T-helper 2 cell (primary cell): ENCODE data around the gene FBXW10.
A peak's percentile ranks its signal among the peaks of the same experiment; 100 is the strongest.
"Not testable (repeated sequence)": the region's sequence is repeated elsewhere in the genome, so short reads cannot be mapped to it uniquely, and the experiment has no call there.

Experiments used
- DNase-seq, 5 experiments: peaks; one replicate each; pipeline versions ENCODE4 v3.0.0 to v3.0.0-alpha.2; 2012 to 2022

Gene FBXW10

DNA sequence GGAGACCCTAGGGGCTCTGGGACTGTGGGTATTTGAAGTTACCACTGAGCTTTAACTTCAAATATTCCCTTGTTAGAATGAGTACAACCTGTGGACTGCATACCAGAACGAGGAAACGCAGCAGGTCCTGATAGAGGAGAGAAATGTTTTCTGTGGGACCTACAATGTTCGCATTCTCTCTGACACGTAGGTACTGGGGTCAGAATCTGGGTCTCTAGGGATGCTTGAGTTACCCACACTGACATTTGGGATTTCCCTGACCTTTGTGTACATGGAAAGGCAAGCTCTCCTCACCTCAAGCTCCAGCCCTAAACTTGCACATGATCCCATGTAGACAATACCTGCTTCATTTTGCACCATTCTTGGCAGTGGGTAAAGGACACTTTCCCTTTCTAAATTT, 12.1 kb downstream of the FBXW10 start:
- not testable (repeated sequence) for DNase-seq

DNA sequence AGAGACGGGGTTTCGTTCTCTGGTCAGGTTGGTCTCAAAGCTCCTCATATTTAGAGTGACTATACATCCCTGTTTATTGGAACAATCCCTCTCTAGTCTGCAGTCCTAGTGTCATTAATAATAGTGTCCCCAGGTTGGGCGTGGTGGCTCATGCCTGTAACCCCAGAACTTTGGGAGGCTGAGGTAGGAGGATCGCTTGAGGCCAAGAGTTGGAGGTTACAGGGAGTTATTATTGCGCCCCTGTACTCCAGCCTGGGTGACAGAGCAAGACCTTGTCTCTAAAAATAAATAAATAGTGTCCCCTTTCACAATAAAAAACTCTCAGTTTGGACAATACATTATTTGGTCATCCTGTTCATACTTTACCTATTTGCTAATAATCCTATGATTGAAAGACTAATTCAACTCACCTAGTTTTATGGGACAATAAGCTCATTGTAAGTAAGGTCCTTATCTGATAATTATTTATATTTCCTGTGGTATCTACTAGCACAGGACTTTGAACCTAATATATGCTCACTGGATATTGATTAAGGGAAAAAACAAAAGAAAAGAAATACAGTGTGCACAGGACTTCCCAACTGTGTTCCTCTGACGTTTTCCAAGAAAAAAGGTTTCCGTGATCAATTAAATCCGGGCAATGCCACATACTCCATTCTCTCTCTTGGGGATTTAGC, 13.7 kb downstream of the FBXW10 start:
- DNase-seq = not testable (repeated sequence)

DNA sequence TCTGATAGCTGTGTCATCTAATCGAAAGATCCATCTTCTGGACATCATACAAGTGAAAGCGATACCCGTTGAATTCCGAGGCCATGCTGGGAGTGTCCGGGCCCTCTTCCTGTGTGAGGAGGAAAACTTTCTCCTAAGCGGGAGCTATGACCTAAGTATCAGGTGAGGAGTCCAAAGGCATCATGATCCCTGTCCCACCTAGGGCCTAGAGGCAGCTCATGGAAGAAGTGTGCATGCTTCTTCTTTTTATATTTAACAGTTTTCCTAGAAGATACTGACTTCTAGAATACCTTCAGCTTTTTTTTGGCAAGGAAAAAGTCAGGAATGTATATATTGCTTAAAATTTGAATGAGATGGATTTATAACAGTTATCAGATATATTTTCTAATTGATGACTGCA, 14.5 kb downstream of the FBXW10 start:
- not testable (repeated sequence) for DNase-seq

DNA sequence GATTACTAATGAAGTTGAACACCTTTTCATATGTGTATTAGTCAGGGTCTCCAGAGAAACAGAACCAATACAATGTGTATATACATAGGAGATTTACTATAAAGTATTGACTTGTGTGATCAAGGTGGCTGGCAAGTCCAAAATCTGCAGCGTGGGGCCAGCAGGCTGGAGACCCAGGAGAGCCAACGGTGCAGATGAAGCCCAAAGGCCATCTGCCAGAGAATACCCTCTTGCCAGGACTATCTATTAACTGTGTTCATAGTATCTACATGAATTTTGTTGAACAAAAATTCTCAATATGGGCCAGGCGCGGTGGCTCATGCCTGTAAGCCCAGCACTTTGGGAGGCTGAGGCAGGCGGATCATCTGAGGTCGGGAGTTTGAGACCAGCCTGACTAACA, 16.4 kb downstream of the FBXW10 start:
- not testable (repeated sequence) for DNase-seq

DNA sequence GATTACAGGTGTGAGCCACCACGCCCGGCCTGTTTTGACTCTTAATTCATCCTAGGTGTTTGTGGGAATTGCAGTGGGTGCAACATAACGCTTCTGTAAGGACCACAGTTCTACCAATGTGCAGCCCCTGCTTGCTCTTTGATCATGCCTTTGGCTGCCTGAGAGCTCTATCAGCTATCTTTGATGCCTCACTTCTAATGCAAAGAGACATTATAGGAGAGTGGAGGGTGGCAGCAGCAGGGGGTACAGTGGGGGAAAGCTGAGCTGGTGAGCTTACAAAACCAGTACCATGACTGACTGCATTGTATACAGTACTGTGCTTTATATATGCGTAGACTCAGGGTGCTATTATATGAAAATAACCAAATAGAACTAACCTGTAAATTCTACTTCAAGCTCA, 26.7 kb downstream of the FBXW10 start:
- not testable (repeated sequence) for DNase-seq

DNA sequence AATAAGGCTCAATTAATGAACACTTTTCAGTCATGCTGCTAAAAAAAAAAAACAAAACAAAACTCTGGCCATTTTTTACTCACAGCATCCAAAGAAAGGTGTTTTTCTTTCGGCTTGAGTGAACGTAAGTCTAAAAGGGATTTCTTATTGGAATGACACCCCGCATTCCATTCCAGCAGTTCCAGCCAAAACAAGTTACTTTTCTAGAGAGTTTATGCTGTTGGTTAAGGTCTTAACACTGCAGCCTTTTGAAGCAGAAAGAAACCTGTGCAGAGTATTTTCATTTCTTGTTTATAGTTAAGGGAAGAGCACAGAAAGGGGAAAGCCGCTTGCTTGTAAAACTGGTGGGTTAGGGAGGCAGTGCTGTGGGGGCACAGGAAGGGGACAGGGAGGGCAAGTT, 27.2 kb downstream of the FBXW10 start:
- not testable (repeated sequence) for DNase-seq

DNA sequence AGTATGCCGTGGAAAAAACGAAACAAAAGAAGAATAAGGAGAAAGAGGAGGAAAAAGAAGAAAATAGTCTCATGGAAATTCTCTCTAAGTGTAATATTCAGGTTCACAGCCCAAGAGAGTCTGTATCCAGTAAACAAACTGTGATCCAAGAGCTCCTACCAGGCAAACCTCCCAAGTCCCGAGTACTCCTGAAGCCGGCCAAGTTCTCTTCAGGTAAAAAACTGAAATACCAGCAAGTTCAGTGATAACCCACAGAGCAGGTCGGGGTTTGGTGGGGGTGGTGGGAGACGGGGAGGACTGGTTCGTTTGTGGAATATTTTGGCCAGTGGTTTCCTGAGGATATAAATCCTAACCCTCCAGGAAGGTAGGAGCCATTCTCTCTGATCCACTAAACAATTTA, 28.6 kb downstream of the FBXW10 start:
- no peak for DNase-seq

DNA sequence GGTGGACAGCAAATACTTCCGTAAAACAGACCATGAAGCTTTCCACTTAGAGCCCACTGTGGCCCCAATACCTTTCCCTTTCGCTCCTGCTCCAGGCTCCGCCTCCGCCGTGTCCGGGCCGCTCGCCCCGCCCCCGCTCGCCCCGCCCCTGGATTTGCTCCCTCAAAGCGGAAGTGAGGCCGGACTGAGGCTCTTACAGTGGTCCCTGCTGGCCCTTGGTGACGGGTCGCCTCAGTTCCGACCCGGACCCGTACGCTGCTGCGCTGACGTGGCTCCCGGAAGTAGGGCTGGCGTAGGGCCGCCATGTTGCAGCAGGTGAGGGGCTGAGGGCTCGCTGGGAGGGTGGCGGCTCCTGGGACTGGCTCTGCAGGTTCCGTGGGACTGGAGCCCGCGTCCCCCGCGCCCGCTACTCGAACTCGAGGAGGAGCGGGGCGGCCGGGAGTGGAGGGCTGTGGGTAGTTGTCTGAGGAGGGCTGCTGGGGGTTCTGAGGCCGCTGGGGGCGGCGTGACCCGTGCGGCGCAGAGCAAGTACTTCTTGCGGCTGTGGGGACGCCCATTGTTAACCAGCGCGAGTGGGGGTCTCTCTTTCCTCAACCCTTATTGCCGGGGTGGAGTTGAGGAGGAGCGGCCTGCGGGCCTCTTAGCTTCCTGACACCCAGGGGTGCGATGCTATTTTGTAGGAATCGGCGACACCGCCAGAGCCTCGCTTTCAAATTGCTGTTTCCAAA, 37.3 kb downstream of the FBXW10 start, which contains the start of gene TVP23B:
Gene TVP23B (plus strand): TSS at position 193 of the 728 bp plus-strand sequence. CDS start 111 bp downstream, at position 304.
- peak; percentile 86 to 98 (median 93) for DNase-seq

DNA sequence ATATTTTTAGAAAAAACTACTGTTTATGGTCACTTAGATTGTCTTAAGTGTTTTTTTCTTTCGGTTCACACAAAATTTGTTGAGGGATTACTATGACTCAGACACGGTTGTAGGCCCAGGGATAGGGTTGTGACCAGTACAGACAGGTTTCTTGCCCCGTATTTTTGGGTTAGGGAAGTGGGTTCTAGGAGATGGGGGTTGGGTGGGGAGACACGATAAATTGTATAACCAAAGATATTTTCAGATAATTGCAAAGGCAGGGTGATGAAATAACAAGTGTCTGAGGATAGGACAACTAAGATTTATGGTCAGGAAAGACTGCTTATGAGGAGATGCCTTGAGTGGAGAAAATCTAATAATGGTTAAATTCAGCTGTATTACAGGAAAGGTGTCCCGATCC, 38.0 kb downstream of the FBXW10 start:
- peak in 1 of 5 experiments; percentile 34 for DNase-seq

DNA sequence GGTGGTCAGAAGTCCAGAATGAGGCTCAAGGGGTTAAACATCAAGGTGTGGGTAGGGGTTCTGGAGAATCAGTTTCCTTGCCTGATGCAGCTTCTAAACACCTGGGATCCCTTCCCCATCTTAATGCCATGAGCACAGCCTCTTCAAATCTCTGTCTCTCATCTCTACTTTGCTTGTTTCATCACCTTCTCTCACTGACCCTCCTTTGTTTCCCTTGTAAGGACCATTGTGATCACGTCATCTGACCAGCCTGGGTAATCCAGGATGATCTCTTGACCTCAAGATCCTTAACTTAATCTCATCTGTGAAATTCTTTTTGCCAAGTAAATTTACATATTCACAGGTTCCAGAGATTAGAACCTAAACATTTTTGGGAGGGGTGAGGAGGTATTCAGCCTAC, 42.1 kb downstream of the FBXW10 start:
- DNase-seq = not testable (repeated sequence)

DNA sequence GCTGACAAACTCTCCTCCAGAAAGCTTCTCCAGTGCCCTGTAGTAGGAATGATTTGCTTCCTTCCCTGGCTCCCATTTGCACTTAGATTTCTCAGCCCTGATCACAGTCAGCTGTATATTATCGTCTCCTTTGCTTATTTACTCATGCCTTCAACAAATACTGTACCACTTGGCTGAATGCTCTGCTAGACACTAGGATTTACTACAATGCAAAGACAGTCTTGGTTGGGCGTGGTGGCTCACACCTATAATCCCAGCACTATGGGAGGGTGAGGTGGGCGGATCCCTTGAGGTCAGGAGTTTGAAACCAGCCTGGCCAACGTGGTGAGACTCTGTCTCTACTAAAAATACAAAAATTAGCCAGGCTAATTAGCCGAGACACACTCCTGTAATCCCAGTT, 43.0 kb downstream of the FBXW10 start:
- DNase-seq = not testable (repeated sequence)

DNA sequence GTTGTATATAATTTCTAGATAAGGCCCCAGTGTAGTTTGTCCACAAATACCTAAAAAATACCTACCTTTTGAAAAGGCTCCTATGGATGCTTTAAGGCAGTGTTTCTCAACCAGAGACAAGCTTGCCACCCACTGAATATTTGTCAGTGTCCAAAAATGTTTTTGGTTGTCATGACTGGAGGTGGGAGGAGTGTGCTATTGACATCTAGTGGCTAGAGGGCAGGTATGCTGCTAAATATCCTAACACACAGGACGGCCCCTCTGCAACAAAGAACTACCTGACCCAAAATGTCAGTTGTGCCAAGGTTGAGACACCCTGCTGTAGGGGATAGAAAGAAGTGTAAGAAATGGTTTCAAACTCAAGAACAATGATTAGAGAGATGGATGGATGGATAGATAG, 47.5 kb downstream of the FBXW10 start:
- DNase-seq = not testable (repeated sequence)

DNA sequence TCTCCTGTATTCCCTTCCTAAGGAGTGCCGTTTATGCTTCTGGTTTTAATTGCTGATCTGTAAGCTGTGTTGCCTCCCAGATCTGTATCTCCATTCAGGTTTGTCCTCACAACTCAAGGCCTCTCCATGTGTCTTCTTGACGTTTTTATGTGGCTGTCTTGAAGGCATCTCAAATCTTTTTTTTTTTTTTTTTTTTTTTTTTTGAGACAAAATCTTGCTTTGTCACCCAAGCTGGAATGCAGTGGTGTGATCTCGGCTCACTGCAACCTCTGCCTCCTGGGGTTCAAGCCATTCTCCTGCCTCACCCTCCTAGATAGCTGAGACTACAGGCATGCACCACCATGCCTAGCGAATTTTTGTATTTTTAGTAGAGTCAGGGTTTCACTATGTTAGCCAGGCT, 51.0 kb downstream of the FBXW10 start:
- DNase-seq = not testable (repeated sequence)

DNA sequence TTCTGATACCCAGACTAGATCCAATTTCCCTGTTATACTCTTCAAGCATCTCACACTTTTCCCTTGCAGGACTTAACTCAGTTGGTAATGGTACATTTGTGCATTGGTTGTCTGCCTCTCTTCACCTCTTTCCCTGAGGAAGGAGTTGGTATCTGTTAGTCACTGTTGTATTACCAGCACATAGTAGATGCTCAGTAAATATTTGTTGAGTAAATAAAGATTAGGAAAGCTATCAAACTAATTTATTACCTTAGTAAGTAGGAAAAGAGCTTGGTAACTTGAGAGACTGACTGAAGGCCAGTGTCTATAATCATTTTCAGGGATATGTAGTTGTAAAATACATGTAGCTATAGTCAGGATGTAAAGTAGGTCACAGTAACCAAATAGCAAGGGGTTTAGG, 53.0 kb downstream of the FBXW10 start:
- DNase-seq = not testable (repeated sequence)

DNA sequence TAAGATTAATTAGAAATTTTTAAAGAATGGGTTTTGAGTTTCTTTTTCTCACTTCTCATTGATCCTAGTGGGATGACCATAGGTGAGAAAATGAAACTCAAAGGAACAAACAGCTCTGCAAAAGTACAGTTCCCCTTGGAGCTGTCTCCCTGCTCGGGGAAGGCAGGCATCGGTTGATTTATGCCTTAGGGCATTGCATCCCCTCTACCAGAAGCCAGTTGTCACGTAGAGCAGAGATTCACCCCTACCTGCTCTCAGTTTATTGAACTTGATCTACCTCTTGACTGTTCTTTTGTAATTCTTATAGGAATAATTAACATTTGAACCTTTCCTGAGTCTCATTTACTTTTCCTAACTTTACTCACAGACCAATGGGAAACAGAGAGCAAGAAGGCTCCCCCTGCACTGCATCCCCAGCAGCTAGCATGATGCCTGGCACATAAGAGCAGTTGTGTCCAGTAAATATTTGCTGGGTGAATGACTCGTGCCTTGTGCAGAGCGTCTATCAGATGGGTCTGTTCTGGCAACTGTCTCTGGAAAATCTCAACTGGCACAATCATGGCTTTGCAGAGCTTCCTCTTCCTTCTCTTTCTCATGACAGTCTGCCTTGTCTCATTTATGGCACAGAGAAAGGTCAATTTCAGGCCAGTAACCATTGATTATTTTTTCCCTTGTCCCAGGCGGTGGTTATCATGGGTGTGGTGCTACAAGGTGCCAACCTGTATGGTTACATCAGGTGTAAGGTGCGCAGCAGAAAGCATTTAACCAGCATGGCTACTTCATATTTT, 59.8 kb downstream of the FBXW10 start:
- not testable (repeated sequence) for DNase-seq

DNA sequence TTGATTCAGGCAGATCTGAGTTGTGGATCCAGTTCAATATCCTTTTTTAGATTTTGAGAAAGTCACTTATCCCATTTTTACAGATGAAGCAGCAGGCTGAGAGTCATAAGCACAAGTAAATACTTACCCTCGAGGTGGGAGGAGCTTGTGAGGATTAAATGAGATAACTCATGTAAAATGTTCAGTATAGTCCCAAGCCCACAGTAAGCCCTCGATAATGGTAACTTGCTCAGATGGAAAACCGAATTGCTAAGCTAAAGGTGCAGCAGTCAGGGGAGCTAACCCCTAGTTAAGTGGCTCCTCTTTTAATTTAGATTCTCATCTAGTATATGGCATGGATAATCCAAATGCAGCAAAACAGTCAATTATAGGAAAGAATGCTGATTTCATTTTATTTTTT, 72.1 kb downstream of the FBXW10 start:
- not testable (repeated sequence) for DNase-seq

DNA sequence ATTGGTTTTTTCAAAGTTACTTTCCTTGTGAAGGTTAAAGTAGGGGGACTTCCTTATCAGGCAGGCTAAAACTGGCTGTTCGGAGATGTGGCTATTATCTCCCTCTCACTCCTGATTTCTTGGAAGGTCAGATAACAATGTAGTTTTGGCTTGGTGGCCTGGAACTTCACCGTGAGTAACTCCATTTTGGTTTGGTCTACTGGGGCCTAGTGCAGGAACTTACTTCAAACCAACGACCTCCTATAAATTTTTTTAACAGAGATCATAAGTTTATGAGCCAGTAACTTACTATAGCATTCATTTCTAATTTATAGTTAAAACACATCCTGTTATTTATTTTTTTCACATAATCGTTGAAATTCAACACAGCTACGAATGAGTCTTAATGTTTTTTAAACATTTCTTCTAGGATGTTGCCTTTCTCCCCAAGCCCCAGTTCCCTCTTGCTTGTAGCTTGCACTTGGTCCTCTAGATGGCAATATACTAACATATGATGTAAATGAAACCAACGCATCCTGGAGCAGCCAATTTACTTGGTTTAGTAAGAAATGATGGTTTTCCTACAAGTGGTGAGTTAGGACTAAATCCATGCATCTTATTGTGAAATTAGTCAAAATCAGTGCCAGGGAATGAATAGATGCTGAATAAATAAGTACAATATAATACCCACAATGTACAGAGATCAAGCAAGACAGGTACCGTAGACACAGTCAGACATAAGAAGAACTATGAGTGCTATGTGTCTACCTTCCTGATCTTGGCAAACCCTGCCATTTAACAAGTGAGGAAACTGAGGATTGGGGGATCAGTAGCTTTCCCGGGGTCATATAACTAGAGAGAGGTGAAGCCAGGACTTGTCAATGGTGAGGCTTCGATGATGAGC, 72.9 kb downstream of the FBXW10 start:
- peak in 3 of 5 experiments; percentile 11 to 69 (median 32) for DNase-seq

DNA sequence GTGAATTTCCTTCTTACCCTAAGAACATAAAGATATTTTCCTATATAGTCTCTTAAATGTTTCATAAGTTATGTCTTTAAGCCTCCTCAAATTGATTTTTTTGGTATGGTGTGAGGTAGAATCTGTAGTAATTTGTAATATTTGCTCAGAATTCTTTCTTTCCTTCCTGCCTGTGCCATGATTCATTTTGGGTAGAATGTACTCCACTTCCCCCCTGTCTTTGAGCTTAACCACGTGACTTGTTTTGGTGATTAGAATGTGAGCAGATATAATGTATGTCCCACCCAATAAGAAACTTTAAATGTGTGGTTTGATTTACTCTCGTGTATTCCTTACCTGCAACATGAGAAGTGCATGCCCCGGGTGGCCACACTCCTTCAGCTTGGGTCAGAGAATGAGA, 77.6 kb downstream of the FBXW10 start:
- DNase-seq = not testable (repeated sequence)

DNA sequence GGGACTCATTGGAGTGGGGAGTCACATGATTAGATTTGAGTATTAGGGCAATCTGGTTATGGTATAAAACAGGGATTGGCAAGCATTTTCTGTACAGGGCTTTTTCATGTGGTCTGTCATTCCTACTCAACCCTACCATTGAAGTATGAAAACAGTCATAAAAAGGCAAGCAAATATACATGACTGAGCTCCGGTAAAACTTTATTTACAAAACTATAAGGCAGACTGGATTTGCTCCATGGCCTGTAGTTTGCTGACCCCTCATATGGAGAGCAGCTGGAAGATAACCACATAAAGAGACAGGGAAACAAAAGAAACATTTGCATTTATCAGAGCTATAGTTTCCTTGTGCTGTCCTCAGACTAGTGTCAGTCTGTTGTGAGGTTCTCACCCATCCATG, 83.8 kb downstream of the FBXW10 start:
- not testable (repeated sequence) for DNase-seq
